GM12878 (cell line): ENCODE measurements around the gene CNDP2. TPM values are rescaled to one million over a fixed set of nuclear protein-coding genes. Genes with fewer than 3 reads are reported as not detected.

Experiments
- ATAC-seq: fragments of 200-7000 bp; cut with Tn5 transposase; 3 replicates; pipeline ENCODE4 v1.9.1; 2020; ENCODE audit warnings: mild to moderate bottlenecking, moderate library complexity
- BruUV-seq: library from RNA; stranded (reverse); fragments of 400-500 nt; replicated peaks from 2 replicates; lab custom pipeline; 2021; lab: Mats Ljungman, UMichigan
- CTCF ChIA-PET: fragments of 300-600 bp; sonication (Branson Sonifier 250); formaldehyde crosslinking; extraction: SDS; loops from one replicate; lab custom pipeline; 2021; ENCODE audit warnings: inconsistent platforms; lab: Yijun Ruan, JAX
- POLR2A ChIA-PET: fragments of 350-600 bp; formaldehyde crosslinking; extraction: SDS; loops from one replicate; lab custom pipeline; 2021; ENCODE audit warnings: inconsistent platforms; lab: Charles Lee
- RAD21 ChIA-PET: fragments of 300-600 bp; sonication (Branson Sonifier 250); formaldehyde crosslinking; loops from one replicate; lab custom pipeline; 2023; ENCODE audit warnings: antibody characterized with exemption; ENCODE audit not compliant: unreplicated experiment; lab: Charles Lee
- SMC1A ChIA-PET: fragments of 300-600 bp; sonication (Branson Sonifier 250); formaldehyde crosslinking; loops from one replicate; lab custom pipeline; 2023; ENCODE audit not compliant: unreplicated experiment, uncharacterized antibody; lab: Charles Lee
- DNase-seq: peaks from one replicate; pipeline ENCODE4 v3.0.0-alpha.2; 2011; ENCODE audit warnings: low read depth, low spot score
- FAIRE-seq: peaks from 3 replicates; lab custom pipeline; 2011; peaks lifted over from hg19 to GRCh38; lab: Jason Lieb, UNC
- H2AFZ ChIP-seq: 2 replicates; pipeline ENCODE4 v1.6.0; 2011; ENCODE audit warnings: low read depth, low read length, control low read depth; ENCODE audit not compliant: control insufficient read depth
- H3K27ac ChIP-seq: 2 replicates; pipeline ENCODE4 v1.5.1; 2011; ENCODE audit warnings: control low read depth; ENCODE audit not compliant: control insufficient read depth, insufficient read depth
- H3K27me3 ChIP-seq, 2 experiments: replicated peaks in 1 of 2; 2 replicates each; pipeline versions ENCODE4 v1.6.0 to v1.6.1; 2011; ENCODE audit warnings: low read length in 1 of 2; ENCODE audit not compliant: control insufficient read depth in 2 of 2, insufficient read depth in 2 of 2
- H3K36me3 ChIP-seq, 2 experiments: 2 replicates each; pipeline ENCODE4 v1.5.1; 2011; ENCODE audit warnings: low read length in 1 of 2; ENCODE audit not compliant: control insufficient read depth in 2 of 2, insufficient read depth in 2 of 2
- H3K4me1 ChIP-seq: 2 replicates; pipeline ENCODE4 v1.6.1; 2011; ENCODE audit warnings: mild to moderate bottlenecking, low read length, moderate library complexity, mixed read lengths; ENCODE audit not compliant: control insufficient read depth, insufficient read depth
- H3K4me2 ChIP-seq: 2 replicates; pipeline ENCODE4 v1.6.0; 2011; ENCODE audit warnings: control low read depth; ENCODE audit not compliant: control insufficient read depth, insufficient read depth
- H3K4me3 ChIP-seq: fragments of 200-600 bp; sonication (generic); 2 replicates; pipeline ENCODE4 v1.5.1; 2016
- H3K79me2 ChIP-seq: 2 replicates; pipeline ENCODE4 v1.6.0; 2011; ENCODE audit warnings: low read length; ENCODE audit not compliant: control insufficient read depth, insufficient read depth
- H3K9ac ChIP-seq: 2 replicates; pipeline ENCODE4 v1.8.0; 2011; ENCODE audit warnings: low read length, control low read depth, mixed read lengths; ENCODE audit not compliant: control insufficient read depth, insufficient read depth
- H3K9me3 ChIP-seq: replicated peaks from 3 replicates; pipeline ENCODE4 v1.5.1; 2011; ENCODE audit warnings: mild to moderate bottlenecking, low read length; ENCODE audit not compliant: control insufficient read depth, insufficient read depth
- H4K20me1 ChIP-seq: 2 replicates; pipeline ENCODE4 v1.6.0; 2011; ENCODE audit not compliant: control insufficient read depth, insufficient read depth
- CREB1 ChIP-seq: IDR thresholded peaks from 2 replicates; pipeline ENCODE4 v1.6.1; 2012; ENCODE audit warnings: low read depth, mild to moderate bottlenecking, inconsistent platforms
- CREM ChIP-seq: IDR thresholded peaks from 2 replicates; pipeline ENCODE4 v1.6.1; 2014; ENCODE audit warnings: antibody characterized with exemption, low read depth
- ETV6 ChIP-seq, 2 experiments: fragments of 450-650 bp in 1 of 2; IDR thresholded peaks in 1 of 2; conservative IDR thresholded peaks in 1 of 2; 2 replicates each; pipeline ENCODE4 v1.6.1; 2014; ENCODE audit warnings: antibody characterized with exemption in 1 of 2, borderline replicate concordance in 1 of 2, low read depth in 1 of 2, mild to moderate bottlenecking in 1 of 2, moderate library complexity in 1 of 2
- FOS ChIP-seq: IDR thresholded peaks from 3 replicates; pipeline ENCODE4 v1.6.1; 2011; ENCODE audit warnings: borderline replicate concordance; ENCODE audit not compliant: insufficient read length; ENCODE audit errors: extremely low read depth
- KDM1A ChIP-seq: fragments of 200-600 bp; sonication (generic); IDR thresholded peaks from 2 replicates; pipeline ENCODE4 v1.6.1; 2016; ENCODE audit warnings: borderline replicate concordance
- PAX8 ChIP-seq: fragments of 450-650 bp; IDR thresholded peaks from 2 replicates; pipeline ENCODE4 v1.6.1; 2017; ENCODE audit warnings: mild to moderate bottlenecking, moderate library complexity
- POLR2AphosphoS2 ChIP-seq: IDR thresholded peaks from 2 replicates; pipeline ENCODE4 v1.6.1; 2011; ENCODE audit warnings: low read depth, mild to moderate bottlenecking, low read length, improper control_type of control experiment, moderate library complexity
- RAD21 ChIP-seq: IDR thresholded peaks from 2 replicates; pipeline ENCODE4 v1.6.1; 2011; ENCODE audit warnings: mild to moderate bottlenecking, low read depth, low read length, moderate library complexity; ENCODE audit not compliant: insufficient read depth
- RELA ChIP-seq: fragments of 450-650 bp; IDR thresholded peaks from 2 replicates; pipeline ENCODE4 v1.8.0; 2014; ENCODE audit warnings: borderline replicate concordance; ENCODE audit not compliant: partially characterized antibody
- RFX5 ChIP-seq: IDR thresholded peaks from 2 replicates; pipeline ENCODE4 v1.6.1; 2011; ENCODE audit warnings: low read depth, low read length, improper control_type of control experiment
- SMAD5 ChIP-seq: IDR thresholded peaks from 2 replicates; pipeline ENCODE4 v1.6.1; 2016; ENCODE audit warnings: antibody characterized with exemption, low read depth
- SUPT20H ChIP-seq: IDR thresholded peaks from 2 replicates; pipeline ENCODE4 v1.6.1; 2011; ENCODE audit warnings: low read depth, mild to moderate bottlenecking, low read length, moderate library complexity, borderline replicate concordance; ENCODE audit not compliant: control insufficient read depth
- TCF3 ChIP-seq: IDR thresholded peaks from 2 replicates; pipeline ENCODE4 v1.6.1; 2012; ENCODE audit warnings: low read depth, mild to moderate bottlenecking, low read length, borderline replicate concordance; ENCODE audit not compliant: insufficient read depth
- ZNF217 ChIP-seq: fragments of 450-650 bp; IDR thresholded peaks from 2 replicates; pipeline ENCODE4 v1.6.1; 2017; ENCODE audit warnings: antibody characterized with exemption, mild to moderate bottlenecking
- ZNF384 ChIP-seq: IDR thresholded peaks from 2 replicates; pipeline ENCODE4 v1.6.1; 2012; ENCODE audit warnings: low read depth, mild to moderate bottlenecking, low read length, improper control_type of control experiment, borderline replicate concordance
- WGBS: methylation state at CpG from one replicate; pipeline ENCODE4 v1.1.6; 2016; ENCODE audit warnings: low lambda C conversion rate; ENCODE audit not compliant: insufficient replicate concordance, insufficient coverage; ENCODE audit errors: missing lambda C conversion rate; 5-methylcytosine and 5-hydroxymethylcytosine counted together
- in situ Hi-C: fragments of 300-500 bp; cut with MboI; formaldehyde crosslinking; loops from 9 replicates; pipeline ENCODE4 v1.14.3; 2018; ENCODE audit warnings: mixed read lengths
- intact Hi-C: fragments of 100-400 bp; cut with micrococcal nuclease; formaldehyde crosslinking; loops from one replicate; pipeline ENCODE4 v1.14.2; 2022; ENCODE audit not compliant: unreplicated experiment
- polyA plus RNA-seq, 11 experiments: library from polyadenylated mRNA; depleted of rRNA in 4 of 11; unstranded in 6 of 11; stranded (reverse) in 5 of 11; fragments of >200 nt; fragmentation: Nextera tagmentation in 4 of 11; fragmentation: Illumina TruSeq in 1 of 11; extraction: Ambion mirVana in 4 of 11; extraction: Trizol in 1 of 11; gene quantifications; 1 replicate in 1 of 11; 2 replicates in 10 of 11; pipeline versions ENCODE4 v1.2.1 to v1.2.3, GENCODE V29; 2011 to 2016; ENCODE audit warnings: inconsistent platforms in 2 of 11, missing spikeins in 2 of 11, low read depth in 1 of 11
- total RNA-seq, 4 experiments: library from RNA; depleted of rRNA in 3 of 4; stranded (reverse); fragments of >200 nt in 3 of 4; fragmentation: Illumina TruSeq in 1 of 4; extraction: Trizol in 1 of 4; gene quantifications; 2 replicates each; pipeline versions ENCODE4 v1.2.1 to v1.2.3, GENCODE V29; 2013 to 2021

CNDP2 gene
- total and polyA plus RNA-seq, 10 of the 15 experiments (the other 5 are each of a cell fraction or from before 2014, with no cell fraction given) = 63.5 to 213 (median 158) TPM

GRCh38 chr18:74450626-74451025, 45.5 kb upstream of the CNDP2 start:
- in situ Hi-C loops = no loop called here
- WGBS = 33% methylated on average over 7 of the region's 7 CpGs
- no peak for FAIRE-seq
- Histone ChIP-seq H4K20me1 (no peaks in the 10 kb centered on the region), H3K27me3 (peaks cover 4 to 5% of the 10 kb centered on the region in 2 experiments; a peak in 3 of 4 replicates), H3K27ac (no peak overlapping the region), H3K36me3 (no peaks in the 10 kb centered on the region), H3K79me2 (no peaks in the 10 kb centered on the region), H3K4me2 (no peak overlapping the region), H3K4me3 (no peak overlapping the region), H3K4me1 (no peaks in the 10 kb centered on the region), H2AFZ (no peak overlapping the region), H3K9ac (no peak overlapping the region), H3K9me3 (no peaks in the 10 kb centered on the region)
- CTCF ChIA-PET = no interaction called here
- POLR2A ChIA-PET = no interaction called here
- SMC1A ChIA-PET = interaction anchor here (1.0 kb wide), 1 partner anchor 101 kb away, joined by 3 read pairs; no protein-coding TSS in a partner anchor
- TF ChIP-seq RFX5 (no peak), RELA (no peak), RAD21 (no peak), SUPT20H (no peak), ETV6 (conservative IDR thresholded peaks at IDR 0.05 in 1 of 2, IDR thresholded peaks at IDR 0.05 in 1 of 2; ENCODE audit: borderline replicate concordance in 1 of 2, low read depth in 1 of 2) (no peak), SMAD5 (no peak), ZNF217 (no peak), CREM (no peak), ZNF384 (no peak), FOS (no peak), PAX8 (no peak), CREB1 (no peak), TCF3 (no peak), POLR2AphosphoS2 (no peak), KDM1A (no peak)
- ATAC-seq = no peak
- BruUV-seq = no TSS peak
- RAD21 ChIA-PET = no interaction called here
- no peak for DNase-seq
- intact Hi-C loops = no loop called here
